Stimulated activated CD8-positive, alpha-beta memory T cell treated with anti-CD3 and anti-CD28 coated beads, Interleukin-15, amount 100 ng/mL, for 48 hours (primary cell): Measurements from ENCODE around the gene PIK3AP1.

Experiments
- DNase-seq, 2 donors: peaks; one replicate each; pipeline ENCODE4 v3.0.0-alpha.2; 2020; ENCODE audit warnings: low read depth in 2 of 2

The PIK3AP1 gene

DNA sequence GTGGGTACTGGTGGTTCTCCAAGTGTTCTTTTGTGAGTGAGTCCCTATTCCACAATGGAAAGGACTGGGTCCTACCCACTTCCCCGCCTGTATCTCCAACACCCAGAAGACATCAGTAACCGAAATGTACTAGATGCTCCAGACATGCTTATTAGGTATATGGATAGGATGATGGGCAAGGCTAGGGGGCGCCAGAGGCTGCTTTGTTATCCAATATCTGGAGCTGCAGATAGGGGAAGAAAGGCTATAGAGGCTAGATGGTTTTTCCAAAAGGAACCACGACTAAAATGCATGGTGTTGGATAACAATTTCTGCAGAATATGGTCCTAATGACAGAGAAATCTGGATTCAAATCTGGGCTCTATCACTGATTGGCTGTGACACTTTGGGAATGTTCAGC is 77.3 kb downstream of the PIK3AP1 start:
- peak; percentile 49 to 50 for DNase-seq

DNA sequence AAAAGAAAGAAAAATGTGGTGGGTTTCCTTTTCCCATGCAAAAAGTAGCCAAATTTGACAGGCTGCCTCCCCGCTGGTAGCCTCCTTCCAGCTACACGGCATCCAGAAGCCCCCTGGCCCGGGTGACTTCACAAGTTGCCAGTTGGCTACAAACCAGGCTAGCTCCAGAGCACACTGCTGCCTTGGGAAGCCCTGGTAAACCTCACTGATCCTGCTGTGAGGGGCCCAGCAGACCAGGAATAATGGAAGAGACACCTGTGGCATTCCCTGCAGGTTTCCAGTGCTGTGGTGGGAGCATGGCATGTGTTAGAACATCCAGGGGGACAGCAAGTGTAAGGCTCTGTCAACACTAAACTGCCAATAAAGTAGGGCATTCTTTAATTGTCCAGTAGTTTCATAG is 77.8 kb downstream of the PIK3AP1 start:
- no peak for DNase-seq

DNA sequence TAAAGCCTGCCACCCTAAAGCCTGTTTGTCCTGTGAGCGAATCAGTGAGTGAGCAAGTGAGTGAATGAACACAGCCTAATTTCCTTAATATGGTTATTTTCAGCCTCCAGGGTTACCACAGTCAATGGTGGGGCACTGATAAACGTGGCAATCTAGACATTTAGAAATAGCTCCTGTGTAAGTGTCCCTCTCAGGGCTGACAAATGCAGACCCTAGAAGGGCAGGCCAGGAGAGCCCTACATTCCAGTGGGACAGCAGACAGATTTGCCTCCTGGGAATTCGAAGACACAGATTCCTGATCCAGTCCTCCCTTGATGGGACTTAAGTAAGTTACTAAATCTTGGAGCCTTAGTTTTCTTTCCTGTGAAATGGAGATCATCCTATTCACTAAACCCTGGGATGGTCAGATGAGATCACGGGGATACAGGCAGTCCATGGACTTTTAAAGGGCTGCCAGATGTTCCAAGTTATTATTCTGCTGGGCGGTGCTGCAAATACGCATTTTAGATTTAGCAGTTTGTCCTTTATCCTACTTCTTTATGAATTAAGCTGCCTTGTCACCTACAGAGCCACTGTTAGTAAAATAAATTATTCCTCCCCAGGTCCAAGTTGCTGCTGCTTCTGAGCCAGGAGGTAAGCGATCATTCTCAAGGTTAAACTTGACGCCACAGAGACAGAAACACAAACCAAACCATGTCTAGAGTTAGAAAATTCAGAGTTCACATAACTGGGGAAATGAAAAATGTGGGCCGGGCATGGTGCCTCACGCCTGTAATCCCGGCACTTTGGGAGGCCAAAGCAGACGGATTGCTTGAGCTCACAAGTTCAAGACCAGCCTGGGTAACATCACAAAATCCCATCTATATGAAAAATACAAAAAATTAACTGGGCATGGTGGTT is 78.7 kb downstream of the PIK3AP1 start:
- no peak for DNase-seq

DNA sequence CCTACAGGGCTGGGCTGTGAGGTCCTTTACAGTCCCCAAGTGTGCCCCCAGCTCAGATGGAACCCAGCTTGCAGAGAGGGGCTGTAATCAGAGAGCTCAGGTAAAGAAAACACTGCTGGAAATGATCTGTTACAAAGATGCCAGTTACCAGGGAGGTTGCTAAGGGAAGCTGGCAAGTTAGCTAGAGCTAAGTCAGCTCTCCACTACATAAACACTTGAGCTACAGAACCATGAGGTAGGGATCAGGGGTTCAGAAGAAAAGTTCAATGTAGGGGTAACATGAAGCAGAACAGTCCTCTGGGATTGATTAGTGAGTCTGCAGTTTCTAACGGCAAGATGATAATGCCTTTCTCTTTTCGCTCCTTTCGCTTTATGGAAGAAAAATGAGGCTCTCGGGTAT is 80.4 kb downstream of the PIK3AP1 start:
- DNase-seq: no peak

DNA sequence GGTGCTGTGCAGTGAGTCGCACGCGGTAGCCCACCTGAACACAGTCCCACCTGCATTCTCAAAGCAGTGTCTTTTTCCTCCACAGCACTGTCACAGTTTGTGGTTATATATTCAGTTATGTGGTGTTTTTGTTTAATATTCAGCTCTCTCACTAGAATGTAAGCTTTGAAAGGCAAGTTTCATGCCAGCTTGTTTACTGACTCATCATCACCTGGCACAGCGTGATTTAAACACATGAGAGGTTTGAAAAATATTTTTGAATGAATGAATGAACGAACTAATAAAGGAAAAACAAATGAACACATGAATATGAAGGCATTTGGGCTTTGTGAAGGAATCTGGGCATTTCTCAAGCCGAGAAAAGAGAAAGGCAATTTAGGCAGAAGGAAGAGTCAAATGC is 81.6 kb downstream of the PIK3AP1 start:
- no peak for DNase-seq

DNA sequence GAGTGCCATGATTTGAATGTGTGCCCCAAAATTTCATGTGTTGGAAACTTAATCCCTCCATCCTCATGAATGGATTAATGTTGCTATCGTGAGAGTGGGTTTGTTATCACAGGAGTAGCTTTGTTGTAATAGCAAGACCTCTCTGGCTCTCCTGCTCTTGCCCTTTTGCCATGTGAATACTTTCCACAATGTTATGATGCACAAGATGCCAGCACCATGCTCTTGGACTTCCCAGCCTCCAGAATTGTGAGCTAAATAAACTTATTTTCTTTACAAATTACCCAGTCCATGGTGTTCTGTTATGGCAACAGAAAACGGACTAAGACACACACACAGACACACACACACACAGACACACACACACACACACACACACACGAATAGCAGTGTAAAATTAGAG is 82.2 kb downstream of the PIK3AP1 start:
- no peak for DNase-seq

DNA sequence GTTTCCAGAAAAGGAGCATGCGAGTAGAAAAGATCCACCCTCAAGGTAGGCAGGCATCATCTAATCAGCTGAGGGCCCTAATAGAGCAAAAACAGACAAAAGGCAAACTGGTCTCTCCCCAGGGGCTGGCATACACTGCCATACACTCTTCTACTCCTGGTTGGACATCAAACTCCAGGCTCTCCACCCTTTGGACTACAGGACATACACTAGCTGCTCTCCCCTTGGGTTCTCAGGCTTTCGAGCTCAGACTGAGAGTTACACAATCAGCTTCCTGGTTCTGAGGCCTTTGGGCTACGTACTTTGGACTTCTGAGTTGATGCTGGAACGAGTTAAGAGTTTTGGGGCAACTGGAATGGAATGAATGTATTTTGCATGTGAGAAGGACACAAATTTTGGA is 82.6 kb downstream of the PIK3AP1 start:
- no peak for DNase-seq

DNA sequence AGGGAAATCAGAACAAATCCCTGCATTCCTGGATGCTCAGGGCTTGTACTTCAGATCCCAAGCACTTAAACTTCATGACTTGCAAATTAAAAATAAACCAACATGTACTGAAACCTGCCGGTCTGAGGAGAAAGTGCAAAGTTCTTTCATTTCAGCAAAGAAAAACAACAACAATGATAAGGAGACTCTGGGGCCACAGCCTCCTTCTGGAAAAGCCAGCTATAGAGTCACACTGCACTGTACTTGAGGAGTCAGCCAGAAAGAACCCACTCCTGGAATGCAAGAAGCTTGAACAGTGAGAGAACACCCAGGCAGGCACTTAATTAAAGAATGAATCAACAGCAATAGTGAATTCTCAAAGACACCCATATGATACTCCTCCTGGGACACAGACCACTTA is 83.8 kb downstream of the PIK3AP1 start:
- DNase-seq: no peak

DNA sequence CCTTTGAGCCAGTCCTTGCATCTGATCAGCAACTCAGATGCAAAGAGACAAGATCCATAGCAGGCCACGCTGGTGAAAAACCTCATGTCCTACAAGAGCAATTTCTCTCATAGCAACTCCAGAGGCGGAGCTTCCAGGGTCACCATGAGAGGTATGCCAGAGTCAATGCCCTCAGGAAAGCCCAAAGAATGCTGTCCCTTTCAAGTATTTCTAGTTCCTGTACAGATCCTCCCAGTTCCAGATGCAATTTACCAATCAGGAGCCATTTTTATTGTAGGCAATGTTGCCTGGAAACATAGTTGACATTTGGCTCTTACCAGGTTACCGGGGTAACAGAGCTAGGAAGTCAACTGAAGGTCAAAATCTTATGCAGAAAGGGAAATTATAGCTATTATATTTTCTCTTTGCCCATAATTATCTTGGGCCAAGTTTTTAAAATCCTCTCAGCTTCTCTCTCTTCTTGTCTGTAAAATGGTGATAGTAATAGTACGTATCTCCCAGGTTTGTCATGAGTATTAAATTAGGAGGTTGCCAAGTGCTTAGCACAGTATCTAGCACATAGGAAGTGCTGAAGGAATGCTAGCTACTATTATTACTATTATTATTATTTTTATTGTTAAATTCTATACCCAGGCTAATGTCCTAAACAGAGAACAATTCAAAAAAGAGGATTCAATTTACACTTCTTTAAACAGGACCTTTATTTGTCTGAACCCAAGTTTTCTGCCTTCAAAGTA is 87.2 kb downstream of the PIK3AP1 start:
- no peak for DNase-seq

DNA sequence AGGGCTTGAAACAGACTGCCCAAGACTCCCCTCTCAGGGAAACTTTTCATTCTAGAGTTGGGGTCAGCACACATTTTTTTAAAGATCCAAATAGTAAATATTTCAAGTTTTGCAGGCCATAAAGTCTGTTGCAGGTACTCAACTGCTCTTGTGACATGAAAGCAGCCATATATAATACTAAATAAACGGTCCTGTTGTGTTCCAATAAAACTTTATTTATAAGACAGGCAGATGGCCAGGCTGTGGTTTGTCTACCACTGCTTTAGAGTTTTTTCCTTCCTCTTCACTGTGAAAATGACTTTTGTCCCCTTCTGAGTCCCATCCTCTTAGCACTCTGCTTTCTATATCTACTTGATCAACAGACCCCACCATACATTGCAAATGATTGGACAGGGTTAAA is 93.0 kb downstream of the PIK3AP1 start:
- no peak for DNase-seq

DNA sequence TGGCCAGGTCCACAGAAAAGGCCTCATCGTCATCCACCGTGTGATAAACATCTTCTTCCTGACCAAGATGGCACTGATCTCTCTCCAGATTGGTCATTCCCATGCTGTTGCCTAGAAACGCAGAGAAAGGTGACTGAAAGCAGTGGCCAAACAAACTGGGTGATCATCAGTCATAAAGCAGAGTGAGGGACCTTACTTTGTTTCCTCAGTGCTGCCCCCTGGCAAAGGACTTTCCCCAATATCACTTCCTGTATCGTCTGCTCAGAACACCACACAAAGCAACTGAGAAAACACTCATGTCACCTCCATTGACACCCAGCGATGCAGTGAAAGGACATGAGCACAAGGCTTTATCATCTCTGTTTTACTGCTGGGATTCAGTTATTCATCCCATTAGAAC is 93.5 kb downstream of the PIK3AP1 start:
- DNase-seq: no peak

DNA sequence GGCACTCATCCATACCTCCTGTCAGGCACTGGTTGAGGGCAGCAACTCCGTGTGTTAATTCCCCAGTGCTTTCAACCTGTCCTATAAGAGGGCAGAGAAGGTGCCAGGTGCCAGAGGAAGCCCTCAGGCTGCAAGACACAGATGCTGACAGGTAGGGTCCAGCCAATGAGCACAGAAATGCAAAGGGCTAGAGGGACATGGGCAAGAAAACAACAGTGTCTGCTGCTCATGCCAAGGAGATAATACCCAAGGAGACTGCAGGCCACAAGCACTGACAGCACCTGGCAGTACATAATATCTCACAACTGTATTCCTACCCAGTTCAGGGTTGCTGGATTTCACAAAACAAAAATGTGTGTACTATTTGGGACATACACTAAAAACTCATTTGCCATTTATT is 95.1 kb downstream of the PIK3AP1 start:
- no peak for DNase-seq

DNA sequence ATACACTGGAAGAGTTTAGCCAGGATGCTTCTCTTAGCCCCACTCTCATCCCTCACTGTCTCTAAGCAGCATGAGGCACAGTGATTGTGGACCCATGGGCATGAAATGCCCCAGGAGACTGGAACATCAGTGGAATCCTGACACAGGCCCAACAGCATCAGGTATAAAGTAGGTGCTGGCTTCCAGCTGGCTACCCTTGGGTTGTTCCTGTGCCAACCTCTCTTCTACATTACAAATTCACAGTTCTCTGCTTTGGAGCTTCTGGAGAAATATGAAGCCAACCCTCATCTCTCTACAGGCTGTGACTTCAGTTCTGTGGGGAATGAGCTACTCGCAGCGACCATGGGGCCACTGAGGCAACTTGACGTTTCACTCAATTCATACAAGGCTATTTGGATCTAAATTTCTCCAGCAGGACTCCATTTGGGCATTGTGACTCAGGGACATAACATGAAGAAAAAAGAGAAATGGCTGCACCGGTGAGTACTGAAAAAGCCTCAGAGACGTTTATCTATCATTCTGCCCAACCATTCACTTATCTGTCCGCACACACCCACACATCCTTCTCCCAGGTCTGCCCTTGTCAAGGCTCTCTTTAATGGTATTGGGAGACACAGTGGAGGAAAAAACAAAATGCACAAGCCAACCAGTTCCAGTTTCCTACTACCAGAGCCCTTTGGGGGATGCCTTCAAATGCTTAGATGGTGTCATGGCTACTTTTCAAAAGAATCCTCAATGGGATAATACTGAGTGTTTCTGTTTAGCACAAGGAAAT is 98.1 kb downstream of the PIK3AP1 start:
- no peak for DNase-seq

DNA sequence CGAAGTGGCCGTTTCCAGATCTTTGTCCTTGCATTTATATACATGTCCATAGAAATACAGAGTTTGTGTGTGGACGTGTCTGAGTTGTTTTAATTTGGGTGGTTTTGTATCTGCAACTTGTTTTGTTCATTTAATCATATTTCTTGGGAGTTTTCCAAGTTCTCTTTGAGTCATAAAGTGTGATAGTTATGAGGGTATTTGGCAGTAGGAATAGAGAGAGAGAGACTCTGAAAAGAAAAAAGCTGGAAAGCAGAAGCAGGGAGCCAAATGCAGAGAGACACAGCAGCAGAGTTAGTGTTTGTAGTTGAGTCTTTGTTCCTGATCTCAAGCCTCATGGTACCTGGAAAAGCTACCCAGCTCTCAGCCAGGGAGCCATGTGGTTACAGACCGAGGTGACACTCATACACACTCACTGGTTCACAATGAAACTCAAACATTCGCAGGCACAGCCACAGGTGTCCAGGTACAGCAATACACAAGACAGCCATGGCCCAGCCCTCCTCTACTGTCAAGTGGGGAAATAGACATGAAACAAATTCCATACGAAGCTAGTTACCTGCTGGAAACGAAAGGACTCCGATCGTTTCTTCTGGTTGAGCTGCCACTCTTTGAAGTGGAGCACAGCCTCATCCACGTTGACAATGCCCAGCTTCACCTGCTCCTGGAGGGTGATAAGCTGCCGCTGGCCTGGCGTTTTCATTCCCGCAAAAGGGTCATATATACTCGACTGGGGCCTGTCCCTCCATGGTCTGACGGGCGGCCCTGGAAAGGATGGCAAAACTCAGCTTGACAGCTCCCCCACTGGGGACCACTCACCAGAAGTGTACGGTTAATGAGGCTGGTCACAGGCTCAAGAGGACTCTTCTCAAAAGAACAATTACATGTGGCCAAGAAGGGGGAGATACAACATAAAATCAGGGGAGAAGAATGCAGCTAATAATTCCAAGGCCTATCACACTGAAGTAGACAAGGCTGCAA is 100.2 kb downstream of the PIK3AP1 start:
- no peak for DNase-seq

DNA sequence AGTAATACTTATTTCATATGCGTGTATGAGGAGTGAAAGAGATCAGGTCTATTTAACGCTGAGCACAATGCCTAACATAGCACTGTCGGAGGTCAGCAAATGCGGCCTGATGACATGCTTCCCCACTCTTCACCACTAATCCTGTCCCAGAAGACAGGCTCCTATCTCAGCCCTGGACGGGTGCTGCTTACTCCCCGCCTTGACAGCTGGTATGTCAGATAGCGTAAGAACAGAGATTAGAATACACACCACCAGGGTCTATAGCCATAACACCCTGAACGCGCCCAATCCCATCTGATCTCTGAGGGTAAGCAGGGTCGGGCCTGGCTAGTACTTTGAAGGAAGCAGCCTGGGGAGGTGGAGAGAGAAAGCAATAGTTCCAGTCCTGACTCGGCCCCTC is 101.2 kb downstream of the PIK3AP1 start:
- DNase-seq: no peak

DNA sequence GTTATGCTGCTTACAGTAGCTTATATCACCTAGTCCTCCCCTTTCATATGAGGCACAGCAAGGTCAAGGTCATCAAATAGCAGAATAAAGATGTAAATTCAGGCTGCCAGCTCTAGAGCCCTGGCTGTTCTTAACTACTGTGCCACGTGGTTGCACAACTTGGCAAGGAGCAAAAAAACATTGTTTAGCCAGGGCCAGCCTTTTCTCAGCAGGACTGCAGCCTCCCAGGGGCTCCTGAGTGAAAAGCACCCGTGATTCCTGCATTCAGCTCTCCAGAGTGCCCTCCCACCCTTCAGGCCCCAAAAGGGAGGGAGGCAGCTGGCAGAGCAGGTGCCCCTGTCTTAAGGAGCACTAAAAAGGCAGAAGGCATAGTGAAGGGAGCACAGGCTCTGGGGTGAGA is 101.7 kb downstream of the PIK3AP1 start:
- no peak for DNase-seq

DNA sequence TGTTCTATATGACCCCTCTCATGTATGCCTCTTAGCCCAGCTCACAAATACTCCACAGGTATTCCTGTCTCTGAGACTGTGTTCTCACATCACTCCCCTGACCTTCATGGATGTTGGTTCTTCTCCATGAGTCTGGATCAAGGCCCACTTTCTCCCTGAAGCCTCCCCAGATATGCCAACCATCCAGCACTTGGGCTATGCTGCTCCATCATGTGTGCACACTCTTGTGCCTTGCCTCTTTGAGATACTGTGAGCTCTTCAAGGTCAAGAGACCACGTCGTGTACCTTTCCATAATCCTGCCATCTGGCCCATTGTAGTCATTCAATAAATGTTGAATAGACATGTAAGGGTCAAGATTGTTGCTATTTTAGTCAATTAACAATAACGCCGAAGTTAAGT is 103.4 kb downstream of the PIK3AP1 start:
- no peak for DNase-seq

DNA sequence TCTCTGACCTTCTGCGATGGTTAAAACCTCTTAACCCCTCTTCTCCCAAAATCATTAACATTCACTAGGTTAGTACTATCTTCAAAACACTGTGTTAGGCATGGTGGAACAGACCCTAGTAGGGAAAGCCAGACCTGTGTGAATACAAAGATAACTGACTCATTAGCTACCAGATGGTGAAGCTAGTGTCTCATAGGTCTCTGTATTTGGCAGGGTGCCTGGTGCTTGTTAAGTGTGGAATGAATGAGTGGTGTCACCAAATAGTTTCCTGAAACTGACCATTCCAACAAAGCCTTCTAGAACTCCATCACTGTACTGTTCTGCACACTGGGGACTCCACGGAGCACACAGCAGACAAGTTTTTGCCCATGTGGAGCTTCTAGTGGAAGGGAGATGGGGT is 105.8 kb downstream of the PIK3AP1 start:
- DNase-seq: no peak

DNA sequence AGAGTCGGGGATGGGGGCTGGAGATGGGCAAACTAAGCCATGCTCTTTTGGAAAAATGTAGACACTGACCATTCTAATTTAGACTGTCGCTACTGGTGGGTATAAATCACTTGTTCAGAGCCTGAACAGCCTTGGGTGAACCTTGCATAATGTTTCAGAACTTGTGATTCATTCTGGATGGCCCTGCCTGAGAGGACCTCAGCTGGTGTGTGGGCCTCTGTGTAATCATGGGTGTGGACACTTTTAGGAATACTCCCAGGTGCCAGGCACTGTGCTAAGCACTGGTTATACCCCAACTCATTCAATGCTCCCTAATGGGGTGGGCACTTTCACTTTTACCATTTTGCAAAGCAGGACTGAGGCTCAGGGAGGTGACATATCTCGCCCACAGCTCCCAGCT is 106.7 kb downstream of the PIK3AP1 start:
- no peak for DNase-seq

DNA sequence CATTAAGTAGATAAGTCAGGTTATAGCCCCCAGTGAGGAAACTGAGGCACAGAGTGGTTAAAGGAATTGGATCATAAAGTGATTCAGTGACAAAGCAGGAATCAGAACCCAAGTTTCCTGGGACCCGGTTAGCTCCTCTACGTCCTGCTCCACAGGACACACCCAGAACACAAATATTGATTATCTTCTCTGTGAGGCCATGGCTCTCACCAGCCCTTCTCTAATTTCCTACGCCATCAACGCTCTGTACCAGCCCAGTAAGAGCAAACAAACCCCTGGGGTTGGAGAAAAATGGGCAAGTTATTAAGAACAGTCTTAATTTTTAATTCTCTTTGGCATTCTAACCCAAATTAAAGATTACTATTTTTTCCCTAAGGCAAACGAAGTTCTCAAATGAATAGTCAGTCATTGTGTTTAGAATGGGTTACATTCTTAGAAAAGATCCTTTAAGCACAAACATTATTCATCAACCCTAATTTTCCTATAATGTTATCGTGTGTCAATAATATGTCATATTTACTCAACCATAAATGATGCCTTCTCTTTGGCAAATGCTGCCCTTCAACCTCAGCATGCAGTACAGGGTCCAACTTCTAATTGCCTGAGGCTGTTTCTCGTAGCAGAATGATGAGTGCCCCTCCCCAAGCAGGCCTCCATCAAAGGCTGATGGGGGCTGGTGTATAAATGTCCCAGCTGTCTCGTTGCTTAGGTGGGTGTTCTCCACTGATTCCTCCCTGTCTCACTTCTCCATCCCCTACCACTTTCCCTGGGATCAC is 108.1 kb downstream of the PIK3AP1 start:
- DNase-seq: no peak

DNA sequence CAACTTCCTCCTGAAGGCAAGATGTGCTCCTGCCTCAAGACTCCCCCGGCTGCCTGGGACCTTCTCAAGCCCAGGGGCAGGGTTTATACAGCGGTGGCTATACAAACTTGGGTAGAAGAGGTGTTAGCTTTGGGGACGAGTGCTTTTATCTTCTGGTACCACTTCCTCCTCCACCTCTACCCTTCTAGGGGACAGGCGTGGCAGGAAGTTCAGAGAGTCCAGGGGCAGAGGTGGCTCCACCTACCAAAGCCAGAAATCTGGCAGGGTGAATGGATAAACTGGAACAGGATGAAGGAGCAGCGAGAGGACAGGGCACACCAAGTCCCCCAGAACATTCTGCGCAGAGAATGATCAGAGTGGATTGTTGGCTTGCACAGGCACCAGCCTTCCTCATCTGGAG is 109.5 kb downstream of the PIK3AP1 start:
- no peak for DNase-seq
